Midbrain (tissue), 1 donor: ENCODE results near the gene RFX1.

ENCODE experiments used
- DNase-seq: peaks from one replicate; lab custom pipeline; 2025; lab: John Stamatoyannopoulos, UW

Gene RFX1

DNA sequence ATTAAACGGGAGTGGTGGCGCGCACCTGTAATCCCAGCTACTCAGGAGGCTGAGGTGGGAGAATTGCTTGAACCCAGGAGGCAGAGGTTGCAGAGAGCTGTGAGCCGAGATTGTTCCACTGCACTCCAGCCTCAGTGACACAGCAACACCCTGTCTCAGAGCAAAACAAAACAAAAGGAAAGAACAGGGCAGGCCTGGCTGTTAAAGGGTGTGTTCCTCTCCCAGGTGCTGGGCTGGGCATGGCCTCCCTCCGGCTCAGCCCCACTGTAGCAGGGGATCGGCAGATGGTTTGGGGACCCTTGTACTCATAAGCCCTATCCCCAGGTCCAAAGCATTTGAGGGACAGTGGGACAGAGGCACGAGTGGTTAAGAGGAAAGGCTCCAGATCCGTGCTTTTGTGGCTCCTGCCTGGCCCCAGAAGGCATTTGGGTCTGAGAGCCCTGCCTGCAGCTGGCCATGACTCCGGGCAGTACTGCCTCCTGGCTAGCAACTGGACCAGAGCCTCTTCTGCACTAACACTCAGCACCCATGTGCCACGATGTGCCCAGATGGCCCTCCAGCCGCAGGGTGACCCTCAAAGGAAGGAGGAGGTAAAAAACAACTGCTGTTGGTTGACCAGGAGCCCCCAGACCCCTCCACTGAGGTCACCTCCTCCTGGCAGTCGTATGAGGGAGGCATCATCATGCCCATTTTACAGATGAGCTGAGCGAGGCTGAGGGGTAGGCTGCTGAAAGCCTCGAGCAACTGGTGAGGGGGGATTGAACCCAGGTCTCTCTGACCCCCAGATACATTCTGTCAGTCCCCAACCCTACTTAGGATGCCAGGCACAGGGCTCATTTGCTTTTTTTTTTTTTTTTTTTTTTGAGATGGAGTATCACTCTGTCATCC is 10.0 kb downstream of the RFX1 start:
- no peak for DNase-seq

DNA sequence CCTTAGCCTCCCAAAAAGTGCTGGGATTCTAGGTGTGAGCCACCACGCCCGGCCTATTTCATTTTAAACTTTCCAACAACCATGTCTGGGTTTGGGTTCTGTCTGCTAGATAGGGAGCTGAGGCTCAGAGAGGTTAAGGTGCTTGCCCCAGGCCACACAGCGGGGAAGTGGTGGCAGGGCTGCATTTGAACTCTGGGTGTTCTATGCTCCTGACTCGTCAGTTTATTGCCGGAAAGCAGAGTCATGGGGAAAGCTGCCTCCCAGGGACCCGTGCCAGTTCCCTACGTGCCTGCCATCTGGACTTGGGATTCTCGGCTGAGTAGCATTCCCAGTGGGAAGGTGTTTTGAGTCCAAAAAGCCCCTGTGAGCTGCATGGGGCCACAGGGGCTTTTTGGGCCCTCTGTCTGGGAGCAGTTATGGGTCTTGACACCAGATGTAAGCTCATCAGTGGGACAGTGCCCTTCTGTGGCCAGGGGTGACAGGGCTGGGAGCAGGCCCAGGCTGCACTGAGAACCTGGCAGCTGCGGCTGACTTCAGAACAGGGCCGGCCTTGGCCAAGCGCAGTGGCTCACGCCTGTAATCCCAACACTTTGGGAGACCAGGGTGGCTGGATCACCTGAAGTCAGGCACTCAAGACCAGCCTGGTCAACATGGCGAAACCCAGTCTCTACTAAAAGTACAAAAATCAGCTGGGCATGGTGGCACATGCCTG is 10.9 kb downstream of the RFX1 start:
- peak; percentile 8 for DNase-seq

DNA sequence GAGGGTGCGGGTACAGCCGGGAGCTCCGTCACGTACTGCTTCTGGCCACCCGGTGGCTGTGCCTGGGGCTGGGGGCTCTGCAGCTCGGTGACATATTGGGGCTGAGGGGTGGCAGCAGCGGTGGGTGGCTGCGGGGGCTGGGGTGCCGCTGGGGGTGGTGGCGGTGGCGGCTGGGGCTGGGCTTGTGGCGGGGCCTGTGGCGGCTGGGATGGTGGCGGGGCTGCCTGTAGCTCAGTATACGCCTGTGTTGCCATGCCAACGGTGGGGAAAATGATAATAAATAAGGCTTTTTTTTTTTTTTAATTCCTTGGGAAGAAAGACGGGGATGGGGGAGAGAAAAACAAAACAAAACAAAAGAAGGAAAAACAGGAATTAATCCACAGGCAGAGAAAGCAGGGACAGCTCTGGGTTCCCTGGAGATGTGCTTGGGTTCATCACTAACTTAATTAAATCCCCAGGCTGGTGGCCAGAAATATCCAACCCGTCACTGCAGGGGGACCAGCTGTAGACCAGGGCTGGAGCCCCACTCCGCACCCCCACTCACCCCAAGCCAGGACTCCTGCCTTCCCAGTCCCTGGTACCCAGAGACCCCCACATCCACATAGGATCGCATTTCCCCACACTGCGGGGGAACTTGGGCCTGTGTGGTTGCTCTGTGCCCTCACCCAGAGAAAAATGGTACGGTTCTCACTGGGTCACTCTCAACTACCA is 12.4 kb downstream of the RFX1 start:
- DNase-seq = no peak

DNA sequence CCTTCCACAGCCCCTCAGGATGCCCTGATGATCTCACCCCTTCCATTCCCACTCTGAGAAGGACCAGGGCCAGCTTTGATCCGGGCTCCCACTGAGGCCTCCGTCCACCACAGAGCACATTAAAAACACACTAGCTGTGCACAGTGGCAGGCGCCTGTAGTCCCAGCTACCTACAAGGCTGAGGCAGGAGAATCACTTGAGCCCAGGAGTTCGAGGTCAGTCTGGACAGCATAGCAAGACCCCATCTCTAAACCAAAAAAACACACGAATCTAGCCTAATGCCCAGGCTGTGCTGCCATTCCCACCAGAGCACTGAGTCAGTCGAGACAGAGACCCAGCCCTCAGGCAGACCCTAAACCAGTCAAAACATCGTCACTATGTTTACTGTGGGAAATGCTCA is 14.1 kb downstream of the RFX1 start:
- no peak for DNase-seq

DNA sequence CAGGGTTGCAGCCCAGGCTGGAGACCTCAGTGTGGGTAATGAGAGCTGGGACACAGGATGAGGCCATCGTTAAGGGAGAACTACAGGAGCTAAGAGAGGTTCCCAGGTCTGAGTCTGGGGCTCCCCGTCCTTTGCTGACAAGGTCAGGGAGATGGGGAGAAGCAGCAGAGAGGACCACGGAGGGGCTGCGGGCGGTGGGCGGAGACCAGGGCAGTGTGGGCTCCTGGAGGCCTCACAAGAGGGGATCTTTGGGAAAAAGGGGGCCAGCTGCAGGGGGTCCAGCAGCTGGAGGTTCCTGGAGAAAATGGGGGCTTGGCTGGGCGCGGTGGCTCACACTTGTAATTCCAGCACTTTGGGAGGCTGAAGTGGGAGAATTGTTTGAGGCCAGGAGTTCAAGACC is 16.0 kb downstream of the RFX1 start:
- no peak for DNase-seq

DNA sequence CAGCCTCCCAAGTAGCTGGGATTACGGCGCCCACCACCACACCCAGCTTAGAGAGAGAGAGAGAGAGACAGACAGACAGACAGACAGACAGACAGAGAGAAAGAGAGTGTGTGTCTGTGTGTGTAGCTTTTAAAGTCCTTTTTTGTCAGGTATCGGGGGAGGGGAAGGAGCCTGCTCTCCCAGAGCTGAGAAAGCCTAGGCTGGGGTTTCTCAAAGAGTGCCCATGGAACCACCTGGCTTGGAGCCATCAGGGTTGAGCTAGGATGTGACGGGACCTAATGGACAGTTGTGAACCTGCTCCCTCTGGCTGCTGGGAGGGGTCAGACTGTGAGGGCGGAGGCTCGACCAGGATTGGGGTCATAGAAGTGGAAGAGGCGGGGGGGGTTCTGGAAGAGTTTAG is 16.6 kb downstream of the RFX1 start:
- DNase-seq = no peak

DNA sequence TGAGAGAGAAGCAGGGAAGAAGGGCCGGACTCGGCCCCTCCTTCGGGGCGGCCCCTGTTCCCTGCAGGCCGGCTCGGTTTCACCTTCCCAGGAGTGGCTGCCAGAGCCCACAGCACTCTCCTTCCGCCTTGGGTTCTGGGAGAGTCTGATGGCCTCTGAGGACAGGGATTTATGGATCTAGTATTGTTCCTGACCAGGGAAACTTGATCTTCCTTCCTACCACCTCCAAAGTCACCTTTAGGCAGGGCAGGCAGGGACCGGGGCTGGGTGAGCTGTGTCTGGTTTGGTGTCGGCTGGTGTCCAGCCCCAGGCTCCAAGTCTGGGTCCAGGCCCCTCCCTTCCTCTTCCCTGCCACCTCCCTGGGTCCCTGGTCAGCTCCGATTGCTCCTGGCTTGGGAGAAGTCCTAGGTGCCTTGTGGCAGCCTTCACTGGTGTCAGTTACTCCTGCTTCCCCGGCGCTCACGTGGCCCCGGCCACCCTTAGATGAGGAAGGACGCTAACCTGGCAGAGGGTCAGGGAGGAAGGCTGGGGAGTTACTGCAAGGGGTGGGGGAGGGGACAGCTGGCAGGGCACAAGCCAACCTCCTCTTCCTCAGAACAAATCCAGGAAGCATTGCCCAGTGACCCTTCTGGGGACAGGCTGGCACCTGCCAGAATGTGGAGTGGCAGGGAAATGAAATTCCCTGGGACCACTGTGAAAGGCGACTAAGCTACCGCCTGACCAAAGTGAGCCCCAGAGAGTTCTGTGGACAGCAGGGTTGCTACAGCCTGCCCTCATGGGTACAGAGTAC is 18.8 kb downstream of the RFX1 start:
- peak; percentile 56 for DNase-seq

DNA sequence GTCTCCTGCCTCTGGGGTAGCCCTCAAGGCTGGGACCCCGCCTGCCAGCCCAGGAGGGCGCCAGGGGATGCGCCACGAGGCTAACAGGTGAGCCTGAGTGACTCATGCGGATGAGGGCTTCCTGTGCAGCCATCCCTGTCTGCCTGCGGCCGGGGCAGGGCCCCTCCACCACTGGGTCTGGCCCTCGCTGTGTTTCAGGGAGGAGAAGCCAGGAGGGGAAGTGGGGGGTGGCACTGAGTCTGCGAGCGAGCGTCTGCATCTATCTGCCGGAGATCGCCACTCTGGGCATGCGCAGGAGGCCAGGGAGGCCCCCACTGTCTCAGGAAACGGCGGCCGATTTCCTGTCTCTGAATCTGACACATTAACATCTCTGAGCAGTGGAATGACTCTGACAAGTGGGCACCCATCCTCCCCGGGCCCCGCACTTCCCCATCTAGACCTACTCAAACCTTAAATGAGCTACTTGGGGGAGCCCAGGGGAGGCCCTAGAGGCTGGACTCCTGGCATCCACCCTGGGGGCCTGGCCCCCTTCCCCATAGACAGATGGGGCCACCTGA is 19.7 kb downstream of the RFX1 start:
- peak; percentile 56 for DNase-seq

DNA sequence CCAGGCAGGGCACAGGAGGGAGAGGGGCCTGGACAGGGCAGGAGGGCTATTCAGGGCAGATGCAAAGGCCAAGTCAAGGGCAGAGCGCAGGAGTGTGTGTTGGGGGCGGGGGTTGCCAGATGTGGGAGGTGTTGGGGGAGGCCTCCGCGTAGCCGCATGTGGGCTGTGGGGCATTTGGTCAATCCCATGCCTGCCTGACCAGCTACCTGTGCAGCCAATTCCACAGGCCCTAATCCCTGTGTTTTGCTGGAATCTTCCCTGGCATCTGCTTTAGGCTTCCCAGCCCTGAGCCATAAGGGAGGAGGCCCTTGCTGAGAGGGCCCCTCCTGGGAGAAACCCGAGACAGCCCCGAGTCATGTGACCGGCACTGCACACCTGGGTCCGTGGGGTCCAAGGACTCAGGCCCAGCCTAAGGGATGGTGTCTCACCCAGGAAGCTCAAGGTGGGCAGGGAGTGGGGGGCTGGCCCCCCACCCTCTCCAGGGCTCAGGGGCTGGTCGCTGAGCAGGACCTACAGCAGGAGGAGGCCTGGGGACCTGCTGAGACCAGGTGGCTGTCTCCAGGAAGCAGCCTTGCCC is 20.3 kb downstream of the RFX1 start:
- no peak for DNase-seq

DNA sequence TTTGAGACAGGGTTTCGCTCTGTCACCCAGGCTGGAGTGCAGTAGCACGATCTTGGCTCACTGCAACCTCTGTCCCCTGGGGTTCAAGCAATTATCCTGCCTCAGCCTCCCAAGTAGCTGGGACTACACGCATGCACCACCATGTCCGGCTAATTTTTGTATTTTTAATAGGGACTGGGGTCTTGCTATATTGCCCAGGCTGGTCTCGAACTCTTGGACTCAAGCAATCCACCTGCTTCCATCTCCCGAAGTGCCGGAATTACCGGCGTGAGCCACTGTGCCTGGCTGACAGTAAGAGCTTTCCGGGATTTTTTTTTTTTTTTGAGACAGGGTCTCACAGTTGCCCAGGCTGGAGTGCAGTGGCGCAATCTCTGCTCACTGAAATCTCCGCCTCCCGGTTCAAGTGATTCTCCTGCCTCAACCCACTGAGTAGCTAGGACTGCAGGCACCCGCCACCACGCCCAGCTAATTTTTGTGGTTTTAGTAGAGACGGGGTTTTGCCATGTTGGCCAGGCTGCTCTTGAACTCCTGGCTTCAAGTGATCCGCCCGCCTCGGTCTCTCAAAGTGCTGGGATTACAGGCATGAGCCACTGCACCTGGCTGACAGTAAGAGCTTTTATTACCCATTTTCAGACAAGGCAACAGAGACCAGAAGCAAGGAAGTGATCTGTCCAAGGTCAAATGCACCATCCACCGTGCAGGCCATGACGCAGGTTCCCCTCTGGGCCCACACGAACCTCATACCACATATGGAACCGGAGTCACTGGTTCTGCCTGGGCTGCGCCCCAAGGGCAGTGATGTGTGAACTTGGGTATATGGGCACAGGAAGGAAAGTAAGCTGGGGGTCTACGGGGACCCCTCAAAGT is 21.0 kb downstream of the RFX1 start:
- no peak for DNase-seq

DNA sequence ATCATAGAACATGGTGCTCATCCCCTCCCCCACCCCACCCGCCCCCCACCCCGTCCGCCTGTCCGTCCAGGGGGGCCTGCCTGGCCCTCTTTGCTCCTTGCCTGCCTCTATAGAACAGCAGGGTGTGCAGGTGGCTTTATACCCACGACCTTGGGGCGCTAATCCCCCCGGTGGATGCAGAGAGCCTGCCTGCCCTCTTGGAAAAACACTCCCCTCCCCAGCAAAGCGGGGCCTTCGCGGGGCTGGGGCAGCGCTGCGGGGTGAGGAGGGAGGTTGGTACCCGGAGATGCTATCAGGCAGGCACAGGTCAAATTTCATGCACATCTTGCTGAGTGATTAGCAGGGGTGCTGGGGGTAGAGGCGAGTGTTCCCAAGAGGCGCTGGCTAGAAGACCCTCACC is 21.9 kb downstream of the RFX1 start:
- DNase-seq = no peak

DNA sequence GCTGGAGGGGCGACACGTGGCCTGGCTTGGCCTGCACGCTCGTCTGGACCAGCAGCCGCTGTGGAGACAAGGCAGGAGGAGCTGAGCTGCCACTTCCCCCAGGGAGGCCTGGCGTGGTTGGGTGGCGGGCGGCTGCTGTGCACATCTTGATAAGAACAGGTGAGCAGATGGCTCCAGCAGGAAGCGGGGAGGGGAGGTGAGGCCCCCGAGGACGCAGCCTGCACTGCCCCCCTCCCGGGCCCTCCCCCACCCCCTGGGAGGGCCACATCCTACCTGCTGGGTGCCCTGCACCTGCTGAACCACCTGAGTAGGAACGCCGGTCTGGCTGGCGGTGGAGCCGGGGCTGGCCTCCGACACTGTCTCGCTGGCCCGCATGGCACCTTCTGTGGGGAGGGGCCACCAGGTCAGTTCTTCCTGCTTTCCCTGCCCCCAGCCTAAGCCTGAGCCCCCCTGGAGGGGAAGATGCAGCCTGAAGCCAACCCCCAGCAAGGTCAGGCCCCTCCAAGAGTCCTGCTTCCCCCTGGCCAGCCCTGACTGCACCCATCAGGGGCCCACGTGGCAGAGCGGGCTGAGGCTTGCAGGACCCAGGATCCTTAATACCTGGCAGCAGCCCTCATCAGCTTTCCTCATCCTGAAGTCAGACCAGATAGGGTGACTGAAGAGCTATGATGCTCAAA is 22.8 kb downstream of the RFX1 start:
- no peak for DNase-seq

DNA sequence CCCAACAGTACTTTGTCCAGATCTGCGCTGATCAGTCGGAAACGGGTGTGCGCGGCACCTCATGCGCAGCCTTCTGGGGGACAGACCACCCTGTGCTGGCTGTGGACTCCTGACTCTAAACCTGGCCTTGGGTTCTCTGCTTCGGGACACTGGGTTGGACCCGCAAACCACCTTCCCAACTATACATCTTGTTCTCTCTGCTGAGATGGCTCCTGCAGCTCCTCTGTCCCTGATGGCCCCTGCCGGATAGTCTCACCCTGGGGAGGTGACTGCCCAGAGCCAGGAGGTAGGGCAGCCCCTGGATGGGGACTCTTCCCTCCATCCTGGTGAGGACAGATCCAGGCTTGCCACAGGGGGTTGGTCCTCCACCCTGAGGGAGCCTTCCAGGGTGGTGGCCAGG is 23.3 kb downstream of the RFX1 start:
- DNase-seq = no peak

DNA sequence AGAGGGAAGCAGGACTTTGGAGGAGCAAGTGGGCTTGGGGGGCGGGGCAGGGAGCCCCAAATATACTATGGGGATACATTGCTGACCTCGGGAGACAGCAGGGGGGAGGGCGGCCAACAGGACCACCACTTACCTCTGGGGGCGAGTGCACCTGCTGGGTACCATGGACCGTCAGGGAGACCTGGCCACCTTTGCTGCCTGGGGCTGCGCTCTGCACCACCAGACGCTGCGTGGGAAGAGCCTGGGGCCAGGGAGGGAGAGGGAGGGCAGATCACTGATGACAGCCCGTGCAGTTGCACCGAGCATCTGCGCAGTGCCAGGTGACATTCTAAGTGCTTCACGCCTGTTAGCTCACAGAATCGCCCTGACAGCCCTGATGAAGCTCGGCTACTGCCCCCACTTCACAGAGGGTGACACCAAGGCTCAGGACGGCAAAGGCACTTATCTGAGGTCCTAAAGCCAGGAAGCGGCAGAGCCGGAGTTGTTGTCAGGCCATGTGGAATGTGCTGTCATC is 24.1 kb downstream of the RFX1 start:
- DNase-seq = no peak

DNA sequence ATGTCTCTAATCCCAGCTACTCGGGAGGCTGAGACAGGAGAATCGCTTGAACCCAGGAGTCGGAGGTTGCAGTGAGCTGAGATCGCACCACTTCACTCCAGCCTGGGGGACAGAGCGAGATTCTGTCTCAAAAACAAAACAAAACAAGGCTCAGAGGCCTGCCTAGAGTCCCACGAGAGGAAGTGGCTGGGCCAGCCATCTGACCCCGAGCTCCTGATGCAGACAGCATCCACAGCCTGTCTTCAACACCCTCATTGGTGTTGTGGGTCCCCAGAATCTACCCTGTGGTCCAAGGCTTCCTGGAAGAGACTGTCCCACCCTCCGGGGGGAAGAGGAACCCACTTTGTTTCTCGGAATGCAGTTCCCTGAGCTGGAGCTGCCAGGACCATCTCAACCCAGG is 24.7 kb downstream of the RFX1 start:
- no peak for DNase-seq

DNA sequence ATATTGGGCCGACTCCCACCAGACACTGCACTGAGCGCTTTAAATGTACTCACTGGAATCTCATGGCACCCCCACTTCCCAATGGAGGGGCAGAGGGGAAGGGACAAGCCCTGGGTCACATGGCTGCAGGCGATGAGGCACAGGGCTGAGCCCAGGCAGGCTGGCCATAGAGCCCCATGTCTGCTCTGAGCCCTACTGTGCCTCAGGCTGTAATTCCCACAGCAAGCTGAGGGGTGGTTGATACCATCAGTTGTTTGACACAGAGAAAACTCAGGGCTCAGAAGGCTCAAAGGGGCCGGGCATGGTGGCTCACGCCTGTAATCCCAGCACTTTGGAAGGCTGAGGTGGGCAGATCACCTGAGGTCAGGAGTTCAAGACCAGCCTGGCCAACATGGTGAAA is 25.1 kb downstream of the RFX1 start:
- no peak for DNase-seq

DNA sequence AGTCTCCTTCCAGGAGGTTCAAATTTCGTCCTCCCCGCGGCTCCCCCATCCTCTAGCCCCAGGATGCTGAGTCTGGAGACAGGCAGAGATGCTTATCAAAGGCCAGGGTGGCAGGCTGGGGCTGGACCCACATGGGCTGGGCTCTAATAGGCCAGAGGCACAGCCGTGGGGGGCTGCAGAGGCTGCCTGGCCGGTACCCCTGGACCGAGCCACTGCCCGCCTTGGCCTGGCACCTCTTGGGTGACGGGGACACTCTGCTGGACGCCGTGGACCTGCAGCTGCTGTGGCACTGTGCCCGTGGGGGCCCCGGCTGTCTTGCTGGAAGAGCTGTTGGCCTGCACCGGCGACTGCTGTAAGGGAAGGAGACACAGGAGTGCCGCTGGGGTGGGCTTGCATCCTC is 25.8 kb downstream of the RFX1 start:
- DNase-seq = no peak

DNA sequence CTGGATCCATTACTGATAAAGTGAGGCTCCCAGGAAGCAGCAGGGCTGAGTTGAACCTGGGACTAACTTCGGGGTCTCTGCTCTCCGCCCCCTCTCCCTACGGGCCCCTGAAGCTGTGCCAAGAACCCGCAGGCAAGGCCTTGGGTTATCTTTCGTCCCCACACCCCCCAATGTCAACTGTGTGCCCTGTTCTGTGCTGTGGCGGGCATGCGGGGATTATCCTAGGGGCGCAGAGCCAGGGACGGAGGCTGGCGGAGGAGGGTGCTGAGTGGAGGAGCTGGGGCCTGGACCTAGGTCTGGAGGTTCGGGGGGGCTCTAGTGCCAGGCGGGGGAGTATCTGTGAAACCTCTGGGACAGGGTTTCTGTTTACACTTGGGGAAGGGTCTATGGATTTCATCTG is 26.4 kb downstream of the RFX1 start:
- no peak for DNase-seq

DNA sequence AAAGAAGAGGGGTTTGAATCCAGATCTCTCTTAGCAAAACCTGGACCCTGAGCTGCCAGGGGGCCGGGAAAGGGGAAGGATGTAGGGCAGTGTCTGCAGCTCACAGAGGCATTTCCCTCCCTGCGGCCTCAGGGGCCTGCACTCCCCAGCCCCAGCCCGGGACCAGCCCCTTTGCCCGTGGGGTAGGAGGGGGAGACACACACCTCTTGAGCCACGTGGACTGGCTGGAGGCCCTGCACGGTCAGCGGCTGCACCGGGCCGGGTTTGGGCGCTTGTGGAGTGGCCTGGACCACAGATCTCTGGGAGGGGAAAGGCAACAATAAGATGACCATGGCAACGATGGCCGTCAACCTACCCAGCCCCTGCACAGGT is 26.9 kb downstream of the RFX1 start:
- no peak for DNase-seq
